NCI-H1092 treated with DMSO at 0.1 percent for 48 hours (cell line): Measurements from ENCODE around the gene MAD1L1.

Source experiments
- DNase-seq: peaks from one replicate; lab custom pipeline; 2025; lab: John Stamatoyannopoulos, UW

MAD1L1 gene

GRCh38 chr7:2012981-2013380 lies 219.8 kb downstream of the MAD1L1 start:
- DNase-seq = peak; percentile 80

GRCh38 chr7:2012044-2012900 lies 220.5 kb downstream of the MAD1L1 start:
- no peak for DNase-seq

GRCh38 chr7:2011266-2012043 lies 221.3 kb downstream of the MAD1L1 start:
- no peak for DNase-seq

- DNase-seq = no peak
Observed at GRCh38 chr7:2010551-2011265, 222.0 kb downstream of the MAD1L1 start.

GRCh38 chr7:2010101-2010500 lies 222.6 kb downstream of the MAD1L1 start:
- no peak for DNase-seq

GRCh38 chr7:2009541-2010001 lies 223.2 kb downstream of the MAD1L1 start:
- DNase-seq = no peak

- DNase-seq = no peak
Observed at GRCh38 chr7:2008936-2009540, 223.7 kb downstream of the MAD1L1 start.

GRCh38 chr7:2008101-2008935 lies 224.4 kb downstream of the MAD1L1 start:
- no peak for DNase-seq

- DNase-seq = no peak
Observed at GRCh38 chr7:2007551-2007950, 225.2 kb downstream of the MAD1L1 start.

GRCh38 chr7:2006921-2007381 lies 225.8 kb downstream of the MAD1L1 start:
- no peak for DNase-seq

- DNase-seq = no peak
Observed at GRCh38 chr7:2006231-2006771, 226.4 kb downstream of the MAD1L1 start.

GRCh38 chr7:2005786-2006185 lies 227.0 kb downstream of the MAD1L1 start:
- no peak for DNase-seq

GRCh38 chr7:2004841-2005725 lies 227.7 kb downstream of the MAD1L1 start:
- no peak for DNase-seq

GRCh38 chr7:2003931-2004812 lies 228.6 kb downstream of the MAD1L1 start:
- no peak for DNase-seq

GRCh38 chr7:2003451-2003930 lies 229.3 kb downstream of the MAD1L1 start:
- DNase-seq = no peak

- no peak for DNase-seq
Observed at GRCh38 chr7:2002561-2003450, 229.9 kb downstream of the MAD1L1 start.
